ENCODE results near the gene LAMA2. TPM values are rescaled to one million over a fixed set of nuclear protein-coding genes. Genes with fewer than 3 reads are reported as not detected.

Gene LAMA2
- total and polyA plus RNA-seq, 2 of the 8 experiments (the other 6 are each of a cell fraction or from before 2014, with no cell fraction given): 1.3 to 3.8 TPM

GRCh38 chr6:129117355-129117754 is 234.4 kb downstream of the LAMA2 start:
- no peak overlapping the region for H3K4me2 ChIP-seq (ENCODE audit: insufficient read depth in 1 of 2, low read depth in 2 of 2, low read length in 2 of 2)
- H3K23me2 ChIP-seq (ENCODE audit: low read depth, low read length): no peaks in the 10 kb centered on the region
- H3K4me3 ChIP-seq (ENCODE audit: extremely low read depth in 1 of 4, insufficient read depth in 2 of 4, low read depth in 3 of 4, low read length in 4 of 4): no peak overlapping the region
- no peak overlapping the region for H3K23ac ChIP-seq (ENCODE audit: insufficient read length)
- no peak overlapping the region for H3K27ac ChIP-seq (ENCODE audit: low read depth, low read length)
- no peak overlapping the region for H3K18ac ChIP-seq (ENCODE audit: extremely low read depth, low read length)
- 82% methylated on average over 5 of the region's 5 CpGs; no CpG with 5 or more reads in 1 of the 2 experiments for WGBS, 2 experiments (ENCODE audit: extremely low coverage in 1 of 2, insufficient coverage in 1 of 2, insufficient read length in 1 of 2, insufficient replicate concordance in 2 of 2, low coverage in 1 of 2, low lambda C conversion rate in 2 of 2, missing lambda C conversion rate in 1 of 2)
- H4K91ac ChIP-seq (replicated peaks; ENCODE audit: insufficient read length, low read length): no peak overlapping the region
- no peak overlapping the region for H4K8ac ChIP-seq (ENCODE audit: extremely low read depth, insufficient read depth, low read length)
- no peak overlapping the region for H3K14ac ChIP-seq (ENCODE audit: insufficient read length)
- no peak overlapping the region for H2BK120ac ChIP-seq (replicated peaks; ENCODE audit: low read depth, low read length)
- no peak overlapping the region for H3K56ac ChIP-seq (replicated peaks; ENCODE audit: insufficient read length, low read depth, low read length)
- no peak for DNase-seq (ENCODE audit: low read depth in 1 of 2, low spot score in 2 of 2)
- no peaks in the 10 kb centered on the region for H3K79me2 ChIP-seq (ENCODE audit: control insufficient read depth in 1 of 2, insufficient read depth in 2 of 2, low read length in 2 of 2)
- ChIA-PET POLR2A (ENCODE audit: partially characterized antibody) (no interaction called here), CTCF (ENCODE audit: partially characterized antibody) (interaction anchor here (1.1 to 1.6 kb wide), 3 partner anchors 13 to 16 kb away, joined by 3 read pairs; no protein-coding TSS in a partner anchor)
- H3K4me1 ChIP-seq (replicated peaks in 1 of 4; ENCODE audit: control insufficient read depth in 3 of 4, insufficient read depth in 4 of 4, low read length in 3 of 4): no peaks in the 10 kb centered on the region
- H3K27me3 ChIP-seq (replicated peaks in 1 of 4; ENCODE audit: control insufficient read depth in 3 of 4, extremely low read depth in 1 of 4, insufficient read depth in 3 of 4, low read length in 3 of 4): peaks cover 0 to 2% (median 0%) of the 10 kb centered on the region in 4 experiments; a peak in 1 of 7 replicates
- no peak overlapping the region for H2BK15ac ChIP-seq (ENCODE audit: low read length)
- H2BK5ac ChIP-seq (ENCODE audit: low read depth, low read length): no peak overlapping the region
- no peaks in the 10 kb centered on the region for H4K20me1 ChIP-seq (replicated peaks in 1 of 2; ENCODE audit: control insufficient read depth in 1 of 2, insufficient read depth in 2 of 2, low read length in 2 of 2)
- no peaks in the 10 kb centered on the region for H3K36me3 ChIP-seq (ENCODE audit: control insufficient read depth in 2 of 4, insufficient read depth in 4 of 4, low read length in 3 of 4)
- H3K9ac ChIP-seq (replicated peaks in 1 of 4; ENCODE audit: extremely low read depth in 1 of 4, low read depth in 3 of 4, low read length in 3 of 4): no peak overlapping the region
- no peak overlapping the region for H3K4ac ChIP-seq (replicated peaks; ENCODE audit: insufficient read length, low read depth, low read length)
- H3K79me1 ChIP-seq (ENCODE audit: low read depth, low read length): no peaks in the 10 kb centered on the region
- no peak overlapping the region for H2AK5ac ChIP-seq (ENCODE audit: low read depth, low read length)
- no peaks in the 10 kb centered on the region for H3K9me3 ChIP-seq (ENCODE audit: insufficient read depth in 2 of 2, low read depth in 1 of 2, low read length in 1 of 2)
- FAIRE-seq: no peak
- H2BK12ac ChIP-seq (ENCODE audit: low read depth, low read length): no peak overlapping the region
- no peak overlapping the region for H2AFZ ChIP-seq (ENCODE audit: low read length)
- H2BK20ac ChIP-seq (ENCODE audit: low read length): no peak overlapping the region
- no peak overlapping the region for H4K5ac ChIP-seq (ENCODE audit: insufficient read length, low read depth, low read length)
- no peak for TF ChIP-seq YY1 (IDR thresholded peaks at IDR 0.05; ENCODE audit: low read depth, low read length)
- TF ChIP-seq HDAC2 (IDR thresholded peaks at IDR 0.05; ENCODE audit: borderline replicate concordance in 1 of 2, low read depth in 2 of 2, low read length in 2 of 2): no peak
- no peak for TF ChIP-seq CTBP2 (IDR thresholded peaks at IDR 0.05; ENCODE audit: borderline replicate concordance, insufficient read depth, insufficient read length, low read length)
- no peak for TF ChIP-seq GTF2F1 (IDR thresholded peaks at IDR 0.05; ENCODE audit: borderline replicate concordance, low read depth, low read length)
- TF ChIP-seq KDM4A (IDR thresholded peaks at IDR 0.05; ENCODE audit: low read depth, low read length, severe bottlenecking): no peak
- TF ChIP-seq SIX5 (IDR thresholded peaks at IDR 0.05; ENCODE audit: low read depth, low read length): no peak
- TF ChIP-seq CREB1 (IDR thresholded peaks at IDR 0.05): no peak
- no peak for TF ChIP-seq SUZ12 (IDR thresholded peaks at IDR 0.05; ENCODE audit: low read length)
- TF ChIP-seq TBP (IDR thresholded peaks at IDR 0.05; ENCODE audit: low read depth, low read length): no peak
- no peak for TF ChIP-seq RBBP5 (IDR thresholded peaks at IDR 0.05; ENCODE audit: borderline replicate concordance, low read depth, low read length)
- TF ChIP-seq NANOG (IDR thresholded peaks at IDR 0.05; ENCODE audit: insufficient read depth, low read depth, low read length, poor library complexity, severe bottlenecking): no peak
- TF ChIP-seq RNF2 (IDR thresholded peaks at IDR 0.05; ENCODE audit: borderline replicate concordance, low read depth, low read length, missing control alignments, poor library complexity, severe bottlenecking): no peak
- TF ChIP-seq POLR2AphosphoS5 (IDR thresholded peaks at IDR 0.05; ENCODE audit: low read depth, low read length): no peak
- no peak for TF ChIP-seq NRF1 (IDR thresholded peaks at IDR 0.05; ENCODE audit: low read depth, low read length)
- no peak for TF ChIP-seq SP1 (IDR thresholded peaks at IDR 0.05; ENCODE audit: low read depth, low read length)
